ENCODE results near the gene ISG15. TPM values are rescaled to one million over a fixed set of nuclear protein-coding genes. Genes with fewer than 3 reads are reported as not detected.

ISG15 gene
- total and polyA plus RNA-seq, 2 of the 13 experiments (the other 11 are each of a cell fraction or from before 2014, with no cell fraction given): 42.1 to 54.9 TPM

- TF ChIP-seq ZNF224 (CRISPR knock-in tag; IDR thresholded peaks at IDR 0.05) (peak; percentile 79), ZNF142 (CRISPR knock-in tag; IDR thresholded peaks at IDR 0.05) (peak; percentile 75), TRIM22 (IDR thresholded peaks at IDR 0.05) (no peak), ZNF260 (CRISPR knock-in tag; IDR thresholded peaks at IDR 0.05; ENCODE audit: borderline replicate concordance, low read depth) (no peak), ZNF652 (CRISPR knock-in tag; IDR thresholded peaks at IDR 0.05; ENCODE audit: borderline replicate concordance, low read depth) (no peak), ZSCAN21 (CRISPR knock-in tag; IDR thresholded peaks at IDR 0.05; ENCODE audit: borderline replicate concordance) (0 out of 2 replicates have a peak, but pooled peaks have one; percentile 35), RAD21 (CRISPR knock-in tag; IDR thresholded peaks at IDR 0.05) (no peak), ISL2 (CRISPR knock-in tag; IDR thresholded peaks at IDR 0.05) (peak; percentile 81; the same call in 1 of the 2 replicates), ZNF253 (CRISPR knock-in tag; IDR thresholded peaks at IDR 0.05; ENCODE audit: borderline replicate concordance) (no peak), GABPB1 (CRISPR knock-in tag; IDR thresholded peaks at IDR 0.05) (peak; percentile 92), BRCA1 (CRISPR knock-in tag; IDR thresholded peaks at IDR 0.05) (peak; percentile 96), ZNF44 (CRISPR knock-in tag; IDR thresholded peaks at IDR 0.05) (no peak), ZNF704 (CRISPR knock-in tag; IDR thresholded peaks at IDR 0.05; ENCODE audit: borderline replicate concordance) (peak; percentile 93), ZNF256 (CRISPR knock-in tag; conservative IDR thresholded peaks at IDR 0.05) (peak; percentile 88), RFX5 (IDR thresholded peaks at IDR 0.05; ENCODE audit: low read depth, low read length) (no peak), DBP (CRISPR knock-in tag; IDR thresholded peaks at IDR 0.05; ENCODE audit: not compliant biosample characterization) (peak; percentile 74), ZNF232 (CRISPR knock-in tag; IDR thresholded peaks at IDR 0.05; ENCODE audit: borderline replicate concordance) (peak; percentile 93; the same call in 1 of the 2 replicates), ZNF792 (CRISPR knock-in tag; IDR thresholded peaks at IDR 0.05) (peak; percentile 87), ZSCAN20 (CRISPR knock-in tag; IDR thresholded peaks at IDR 0.05; ENCODE audit: borderline replicate concordance) (0 out of 2 replicates have a peak, but pooled peaks have one; percentile 48), ZNF775 (CRISPR knock-in tag; IDR thresholded peaks at IDR 0.05; ENCODE audit: borderline replicate concordance) (no peak)
These were observed 6.8 kb upstream of the ISG15 start (continued) for GRCh38 chr1:1006305-1007159.

Data from HepG2 (cell line).